Measurements from ENCODE around the gene ARX.

DNA sequence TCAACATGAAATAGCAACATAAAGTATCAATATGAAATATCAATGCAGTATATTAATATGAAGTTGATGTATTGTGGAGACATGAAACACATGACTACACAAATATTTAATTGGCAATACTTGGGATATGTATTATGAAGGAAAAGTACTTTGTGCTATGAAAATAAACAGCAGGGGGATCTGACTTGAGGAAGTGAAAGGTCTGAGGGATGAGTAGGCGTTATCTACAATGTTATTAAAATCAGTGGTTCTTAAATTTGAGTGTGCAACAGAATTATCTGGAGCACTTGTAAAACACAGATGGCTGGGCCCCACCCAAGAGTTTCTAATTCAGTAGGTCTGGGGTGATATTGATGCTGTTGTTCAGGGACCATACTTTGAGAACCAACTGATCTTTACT is 27.4 kb upstream of the ARX start:
- TF ChIP-seq CTCF (conservative IDR thresholded peaks at IDR 0.05; ENCODE audit: low read depth, low read length), result no peak
- TF ChIP-seq EZH2phosphoT487 (IDR thresholded peaks at IDR 0.05; ENCODE audit: borderline replicate concordance, low read length), result no peak
- no peak for TF ChIP-seq EZH2 (IDR thresholded peaks at IDR 0.05; ENCODE audit: low read length, unreplicated experiment)

All from PC-3 (cell line).